Placental epithelial cell (primary cell): Measurements from ENCODE around the gene USP5. TPM values are rescaled to one million over a fixed set of nuclear protein-coding genes. Genes with fewer than 3 reads are reported as not detected.

Experiments used
- total RNA-seq: library from RNA; depleted of rRNA; stranded (reverse); fragments of >200 nt; gene quantifications from 2 replicates; pipeline ENCODE4 v1.2.3, GENCODE V29; 2012

Gene USP5
- total RNA-seq, result 69.5 and 126 TPM in 2 replicates

GRCh38 chr12:6851921-6852650 is at the start of gene USP5:
Gene USP5 (plus strand): TSS chr12:6852150. CDS start chr12:6852180, 30 bp downstream.

GRCh38 chr12:6821591-6822425 is 30.1 kb upstream of the USP5 start, which contains the start of gene GPR162:
Gene GPR162 (plus strand): TSS chr12:6821821. CDS start chr12:6823899, 2,078 bp downstream.

GRCh38 chr12:6827982-6828780 is 23.8 kb upstream of the USP5 start, which contains the start of gene P3H3:
Gene P3H3 (plus strand): TSS chr12:6828407. CDS start chr12:6828441, 34 bp downstream.

GRCh38 chr12:6840761-6841515 is 11.0 kb upstream of the USP5 start, which contains the start of gene GNB3:
Gene GNB3 (plus strand): TSS chr12:6840925. CDS start chr12:6841288, 363 bp downstream.

GRCh38 chr12:6851153-6851920 is 613 bp upstream of the USP5 start, which contains the start of gene CDCA3:
Gene CDCA3 (minus strand): TSS chr12:6851286. CDS start chr12:6850952, 334 bp downstream.

GRCh38 chr12:6867413-6868210 is 15.7 kb downstream of the USP5 start, which contains the start of gene TPI1:
Gene TPI1 (plus strand): TSS chr12:6867531. CDS start chr12:6867567, 36 bp downstream.

GRCh38 chr12:6873094-6874014 is 21.4 kb downstream of the USP5 start, which contains the start of gene SPSB2:
Gene SPSB2 (minus strand): TSS chr12:6873303. CDS start chr12:6872901, 402 bp downstream.

GRCh38 chr12:6904280-6905276 is 52.6 kb downstream of the USP5 start, which contains the start of gene LRRC23:
Gene LRRC23 (plus strand): TSS chr12:6904822. CDS start chr12:6905634, 812 bp downstream.

GRCh38 chr12:6914246-6914946 is 62.4 kb downstream of the USP5 start, which contains the start of gene ENO2:
Gene ENO2 (plus strand): TSS chr12:6914580. CDS start chr12:6915833, 1,253 bp downstream.

Other genes starting within 250 kb of the USP5 start
- gene CHD4, start 244.8 kb upstream of the USP5 start, total RNA-seq, result 221 and 313 TPM in 2 replicates
- gene LPAR5, start 216.2 kb upstream of the USP5 start, total RNA-seq, result 5.1 and 10.7 TPM in 2 replicates
- gene ACRBP, start 204.7 kb upstream of the USP5 start, total RNA-seq, result 1.6 TPM in 1 of 2 replicates, not detected in the other
- gene ING4, start 189.0 kb upstream of the USP5 start, total RNA-seq, result 47.9 and 81.7 TPM in 2 replicates
- gene ZNF384, start 162.8 kb upstream of the USP5 start, total RNA-seq, result 29.2 and 29.8 TPM in 2 replicates
- gene PIANP, start 151.3 kb upstream of the USP5 start, total RNA-seq, result not detected in 2 replicates
- gene COPS7A, start 128.1 kb upstream of the USP5 start, total RNA-seq, result 48.4 and 50.3 TPM in 2 replicates
- 117 and 212 TPM in 2 replicates for gene MLF2, start 99.0 kb upstream of the USP5 start, total RNA-seq
- 70.4 and 99.3 TPM in 2 replicates for gene PTMS, start 85.8 kb upstream of the USP5 start, total RNA-seq
- 0.11 and 0.39 TPM in 2 replicates for gene LAG3, start 79.6 kb upstream of the USP5 start, total RNA-seq
- gene CD4, start 62.6 kb upstream of the USP5 start, total RNA-seq, result 0.98 and 1.2 TPM in 2 replicates
- gene GPR162, start 30.3 kb upstream of the USP5 start, total RNA-seq, result 0.11 and 3.1 TPM in 2 replicates
- 47.1 and 86.8 TPM in 2 replicates for gene P3H3, start 23.7 kb upstream of the USP5 start, total RNA-seq
- 0.65 and 3.1 TPM in 2 replicates for gene GNB3, start 11.2 kb upstream of the USP5 start, total RNA-seq
- 7.9 and 13.8 TPM in 2 replicates for gene CDCA3, start 864 bp upstream of the USP5 start, total RNA-seq
- 461 and 897 TPM in 2 replicates for gene TPI1, start 15.4 kb downstream of the USP5 start, total RNA-seq
- 8.8 and 12.6 TPM in 2 replicates for gene SPSB2, start 21.2 kb downstream of the USP5 start, total RNA-seq
- 8.2 and 21.6 TPM in 2 replicates for gene LRRC23, start 52.7 kb downstream of the USP5 start, total RNA-seq
- 0.76 and 1.6 TPM in 2 replicates for gene ENO2, start 62.4 kb downstream of the USP5 start, total RNA-seq
- gene ATN1, start 75.8 kb downstream of the USP5 start, total RNA-seq, result 12.7 and 23.2 TPM in 2 replicates
- gene RNU7-1, start 91.7 kb downstream of the USP5 start, total RNA-seq, result not detected in 2 replicates
- gene C12orf57, start 91.9 kb downstream of the USP5 start, total RNA-seq, result 72.8 and 133 TPM in 2 replicates
- gene PTPN6, start 99.2 kb downstream of the USP5 start, total RNA-seq, result 21.2 and 25.1 TPM in 2 replicates
- gene PHB2, start 118.5 kb downstream of the USP5 start, total RNA-seq, result 142 and 192 TPM in 2 replicates
- 24.7 and 26.0 TPM in 2 replicates for gene EMG1, start 118.8 kb downstream of the USP5 start, total RNA-seq
- gene LPCAT3, start 166.3 kb downstream of the USP5 start, total RNA-seq, result 18.8 and 33.6 TPM in 2 replicates
- gene C1S, start 208.6 kb downstream of the USP5 start, total RNA-seq, result 0.87 and 6.7 TPM in 2 replicates
- gene C1R, start 240.3 kb downstream of the USP5 start, total RNA-seq, result 1.1 and 1.6 TPM in 2 replicates